ENCODE measurements around the gene COG5. TPM values are rescaled to one million over a fixed set of nuclear protein-coding genes. Genes with fewer than 3 reads are reported as not detected.

COG5 gene
- total and polyA plus RNA-seq, 3 donors from 2014 or later = 27.1 to 76.1 (median 70.6) TPM

- Histone ChIP-seq H3K4me3 (no peak overlapping the region), H3K27me3 (no peaks in the 10 kb centered on the region)
- intact Hi-C loops (cut with DNase I; ENCODE audit: low total_unique reads) = no loop called here
These were observed 321.5 kb downstream of the COG5 start for GRCh38 chr7:107242267-107242666.

GRCh38 chr7:107237451-107237850 lies 326.3 kb downstream of the COG5 start:
- Histone ChIP-seq H3K4me3 (no peak overlapping the region), H3K27me3 (no peaks in the 10 kb centered on the region), H3K9me3 (no peaks in the 10 kb centered on the region), H3K36me3 (ENCODE audit: low read depth, missing control alignments) (no peaks in the 10 kb centered on the region), H3K4me1 (no peaks in the 10 kb centered on the region), H3K27ac (no peak overlapping the region)
- 90 to 91% methylated on average over 4 of the region's 4 CpGs for WGBS, 2 donors
- TF ChIP-seq POLR2A (IDR thresholded peaks at IDR 0.05) (no peak), CTCF (IDR thresholded peaks at IDR 0.05) (no peak)
- DNase-seq = no peak
- intact Hi-C loops (cut with DNase I; ENCODE audit: low total_unique reads) = no loop called here

More at GRCh38 chr7:107242267-107242666, 321.5 kb downstream of the COG5 start:
- no peak for DNase-seq
- no peak for TF ChIP-seq POLR2A (IDR thresholded peaks at IDR 0.05)
- no peak for TF ChIP-seq CTCF (IDR thresholded peaks at IDR 0.05)
- WGBS, 2 donors = 90 to 97% methylated on average over 4 of the region's 4 CpGs
- H3K9me3 ChIP-seq = no peaks in the 10 kb centered on the region
- no peaks in the 10 kb centered on the region for H3K4me1 ChIP-seq
- H3K36me3 ChIP-seq (ENCODE audit: low read depth, missing control alignments) = no peaks in the 10 kb centered on the region
- H3K27ac ChIP-seq = no peak overlapping the region

GRCh38 chr7:107236862-107237261 lies 326.9 kb downstream of the COG5 start:
- Histone ChIP-seq H3K4me3 (no peak overlapping the region), H3K4me1 (no peaks in the 10 kb centered on the region), H3K27me3 (no peaks in the 10 kb centered on the region), H3K36me3 (ENCODE audit: low read depth, missing control alignments) (no peaks in the 10 kb centered on the region), H3K9me3 (no peaks in the 10 kb centered on the region), H3K27ac (no peak overlapping the region)
- intact Hi-C loops (cut with DNase I; ENCODE audit: low total_unique reads) = no loop called here
- TF ChIP-seq POLR2A (IDR thresholded peaks at IDR 0.05) (no peak), CTCF (IDR thresholded peaks at IDR 0.05) (no peak)
- DNase-seq = no peak

GRCh38 chr7:107234436-107234835 lies 329.3 kb downstream of the COG5 start:
- H3K36me3 ChIP-seq (ENCODE audit: low read depth, missing control alignments) = no peaks in the 10 kb centered on the region
- no peaks in the 10 kb centered on the region for H3K27me3 ChIP-seq
- H3K9me3 ChIP-seq = no peaks in the 10 kb centered on the region
- WGBS, 2 donors = 80 to 86% methylated on average over 3 of the region's 3 CpGs
- intact Hi-C loops (cut with DNase I; ENCODE audit: low total_unique reads) = no loop called here
- H3K4me3 ChIP-seq = no peak overlapping the region
- DNase-seq = no peak
- H3K4me1 ChIP-seq = no peaks in the 10 kb centered on the region
- TF ChIP-seq POLR2A (IDR thresholded peaks at IDR 0.05) = no peak
- TF ChIP-seq CTCF (IDR thresholded peaks at IDR 0.05) = no peak
- no peak overlapping the region for H3K27ac ChIP-seq

GRCh38 chr7:107233981-107234380 lies 329.7 kb downstream of the COG5 start:
- H3K27ac ChIP-seq = no peak overlapping the region
- WGBS, 2 donors = 93 to 100% methylated on average over 1 of the region's 1 CpG

More at GRCh38 chr7:107233981-107234380, 329.7 kb downstream of the COG5 start:
- Histone ChIP-seq H3K4me3 (no peak overlapping the region), H3K27me3 (no peaks in the 10 kb centered on the region), H3K4me1 (no peaks in the 10 kb centered on the region), H3K9me3 (no peaks in the 10 kb centered on the region), H3K36me3 (ENCODE audit: low read depth, missing control alignments) (no peaks in the 10 kb centered on the region)
- TF ChIP-seq CTCF (IDR thresholded peaks at IDR 0.05) (no peak), POLR2A (IDR thresholded peaks at IDR 0.05) (no peak)
- intact Hi-C loops (cut with DNase I; ENCODE audit: low total_unique reads) = no loop called here
- no peak for DNase-seq
